Erythroblast (primary cell): ENCODE measurements around the gene XYLT1.

ENCODE experiments used
- GATA1 ChIP-seq: IDR thresholded peaks from 2 replicates; pipeline ENCODE4 v1.6.1; 2011; ENCODE audit warnings: low read depth, mild to moderate bottlenecking, control low read depth, low read length, moderate library complexity
- POLR2A ChIP-seq: IDR thresholded peaks from 2 replicates; pipeline ENCODE4 v1.6.1; 2011; ENCODE audit warnings: mild to moderate bottlenecking, low read length

DNA sequence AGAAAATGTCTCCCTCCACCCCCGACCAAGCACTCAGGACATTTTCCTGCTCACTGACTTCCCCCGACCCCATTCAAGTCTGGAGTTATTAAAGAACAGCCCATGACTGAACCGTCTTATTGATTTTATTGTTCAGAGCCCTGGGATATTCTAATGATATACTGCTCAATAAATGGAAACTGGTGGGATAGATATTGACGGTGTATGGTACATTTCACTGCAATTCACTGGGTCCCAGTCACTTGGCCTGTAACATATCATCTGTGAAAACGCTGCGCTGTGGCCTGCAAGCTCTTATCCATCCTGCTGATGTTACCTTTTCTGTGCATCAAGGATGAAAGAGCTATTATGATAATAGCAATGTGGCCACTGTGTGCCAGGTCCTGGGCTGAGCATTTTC lies 258.2 kb downstream of the XYLT1 start:
- no peak for TF ChIP-seq POLR2A
- TF ChIP-seq GATA1, result no peak
